ENCODE data around the gene CROCC2. TPM values are rescaled to one million over a fixed set of nuclear protein-coding genes. Genes with fewer than 3 reads are reported as not detected.

The CROCC2 gene
- total and polyA plus RNA-seq, 12 donors = 0.07 to 0.65 (median 0.28) TPM; not detected in 6

DNA sequence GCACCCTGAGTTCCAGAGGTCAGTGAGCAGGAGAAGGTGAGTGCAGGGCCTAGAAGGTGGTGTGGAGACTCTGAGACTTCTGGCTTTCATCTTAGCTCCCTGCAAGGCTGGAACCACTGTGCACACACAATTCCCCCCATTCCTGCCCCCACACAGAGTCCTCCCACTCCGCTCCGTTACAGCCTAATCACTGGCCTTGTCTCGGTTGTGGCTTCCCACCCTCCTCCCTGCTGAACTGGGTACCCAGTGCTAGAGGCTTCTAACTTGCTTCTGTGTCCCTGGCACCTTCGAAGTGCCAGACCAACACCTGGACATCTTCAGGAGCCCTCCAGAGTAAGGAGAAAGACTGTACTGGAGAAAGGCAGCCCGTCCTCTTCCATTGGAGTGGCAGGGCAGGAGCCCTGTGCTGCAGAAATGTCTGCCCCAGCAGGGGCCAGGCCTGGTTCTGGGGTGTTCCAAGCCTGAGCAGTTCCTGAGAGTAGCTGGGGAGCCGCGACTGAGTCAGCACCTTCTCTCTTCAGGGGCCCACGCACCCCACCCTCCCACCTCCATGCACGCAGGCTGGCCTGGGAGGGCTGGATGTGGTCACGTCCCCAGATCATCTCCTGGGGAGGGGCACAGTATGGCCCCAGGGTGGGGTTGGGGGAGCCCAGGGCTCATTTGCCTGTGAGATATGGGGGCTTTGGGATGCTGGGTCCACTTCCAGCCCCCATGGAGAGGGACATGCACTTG is 23.4 kb downstream of the CROCC2 start:
- Histone ChIP-seq H3K4me1 (replicated peaks in 1 of 2) (peaks cover 0 to 3% of the 10 kb centered on the region in 2 donors), H3K36me3 (replicated peaks in 1 of 2) (no peaks in the 10 kb centered on the region), H3K27me3 (no peaks in the 10 kb centered on the region), H3K9me3 (replicated peaks in 1 of 3) (no peaks in the 10 kb centered on the region), H3K27ac (no peak overlapping the region), H3K4me3 (no peak overlapping the region)
- DNase-seq = peak in 4 of 7 donors; percentile 8 to 30 (median 10)
- intact Hi-C loops (cut with DNase I) = no loop called here
- TF ChIP-seq, protein P1, sequence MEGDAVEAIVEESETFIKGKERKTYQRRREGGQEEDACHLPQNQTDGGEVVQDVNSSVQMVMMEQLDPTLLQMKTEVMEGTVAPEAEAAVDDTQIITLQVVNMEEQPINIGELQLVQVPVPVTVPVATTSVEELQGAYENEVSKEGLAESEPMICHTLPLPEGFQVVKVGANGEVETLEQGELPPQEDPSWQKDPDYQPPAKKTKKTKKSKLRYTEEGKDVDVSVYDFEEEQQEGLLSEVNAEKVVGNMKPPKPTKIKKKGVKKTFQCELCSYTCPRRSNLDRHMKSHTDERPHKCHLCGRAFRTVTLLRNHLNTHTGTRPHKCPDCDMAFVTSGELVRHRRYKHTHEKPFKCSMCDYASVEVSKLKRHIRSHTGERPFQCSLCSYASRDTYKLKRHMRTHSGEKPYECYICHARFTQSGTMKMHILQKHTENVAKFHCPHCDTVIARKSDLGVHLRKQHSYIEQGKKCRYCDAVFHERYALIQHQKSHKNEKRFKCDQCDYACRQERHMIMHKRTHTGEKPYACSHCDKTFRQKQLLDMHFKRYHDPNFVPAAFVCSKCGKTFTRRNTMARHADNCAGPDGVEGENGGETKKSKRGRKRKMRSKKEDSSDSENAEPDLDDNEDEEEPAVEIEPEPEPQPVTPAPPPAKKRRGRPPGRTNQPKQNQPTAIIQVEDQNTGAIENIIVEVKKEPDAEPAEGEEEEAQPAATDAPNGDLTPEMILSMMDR (IDR thresholded peaks at IDR 0.05) = no peak
- TF ChIP-seq POLR2A (IDR thresholded peaks at IDR 0.05) = no peak
- WGBS, 4 donors = 72 to 90% (median 76%) methylated on average over 6 to 10 of the region's 10 CpGs

DNA sequence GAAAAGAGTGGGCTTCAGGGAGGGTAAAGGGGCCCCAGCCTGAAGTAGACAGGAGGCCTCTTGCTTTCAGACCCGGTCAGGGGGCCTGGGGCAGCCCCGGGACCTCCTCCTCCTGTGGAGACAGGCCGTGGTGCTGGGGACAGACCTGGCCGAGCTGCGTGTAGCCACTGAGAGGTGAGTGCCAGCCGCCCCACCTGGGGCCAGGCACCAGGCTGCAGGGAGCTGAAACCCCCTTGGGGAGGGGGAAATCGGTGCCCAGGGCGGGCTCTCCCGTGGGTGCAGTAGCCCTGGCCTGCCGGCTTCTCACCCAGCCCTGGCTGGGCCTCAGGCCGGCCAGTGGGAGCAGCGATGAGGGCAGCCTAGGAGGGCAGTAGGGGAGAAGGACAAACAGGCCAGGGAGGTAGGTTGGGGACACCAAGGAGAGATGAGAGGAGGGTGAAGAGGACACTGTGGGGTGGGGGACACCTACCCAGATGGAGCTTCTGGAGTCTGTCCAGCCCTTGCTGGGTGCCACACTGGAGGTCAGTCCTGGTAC is 24.0 kb downstream of the CROCC2 start:
- TF ChIP-seq, protein P1 (IDR thresholded peaks at IDR 0.05) = no peak
- TF ChIP-seq POLR2A (IDR thresholded peaks at IDR 0.05) = no peak
- no peak overlapping the region for H3K4me3 ChIP-seq
- H3K36me3 ChIP-seq (replicated peaks in 1 of 2) = no peaks in the 10 kb centered on the region
- H3K9me3 ChIP-seq (replicated peaks in 1 of 3) = no peaks in the 10 kb centered on the region
- no peak overlapping the region for H3K27ac ChIP-seq
- intact Hi-C loops (cut with DNase I) = no loop called here
- H3K4me1 ChIP-seq (replicated peaks in 1 of 2) = peaks cover 0 to 3% of the 10 kb centered on the region in 2 donors
- H3K27me3 ChIP-seq = no peaks in the 10 kb centered on the region
- peak in 5 of 7 donors; percentile 6 to 23 (median 8) for DNase-seq
- WGBS, 4 donors = 91 to 95% (median 93%) methylated on average over 3 to 12 of the region's 12 CpGs

DNA sequence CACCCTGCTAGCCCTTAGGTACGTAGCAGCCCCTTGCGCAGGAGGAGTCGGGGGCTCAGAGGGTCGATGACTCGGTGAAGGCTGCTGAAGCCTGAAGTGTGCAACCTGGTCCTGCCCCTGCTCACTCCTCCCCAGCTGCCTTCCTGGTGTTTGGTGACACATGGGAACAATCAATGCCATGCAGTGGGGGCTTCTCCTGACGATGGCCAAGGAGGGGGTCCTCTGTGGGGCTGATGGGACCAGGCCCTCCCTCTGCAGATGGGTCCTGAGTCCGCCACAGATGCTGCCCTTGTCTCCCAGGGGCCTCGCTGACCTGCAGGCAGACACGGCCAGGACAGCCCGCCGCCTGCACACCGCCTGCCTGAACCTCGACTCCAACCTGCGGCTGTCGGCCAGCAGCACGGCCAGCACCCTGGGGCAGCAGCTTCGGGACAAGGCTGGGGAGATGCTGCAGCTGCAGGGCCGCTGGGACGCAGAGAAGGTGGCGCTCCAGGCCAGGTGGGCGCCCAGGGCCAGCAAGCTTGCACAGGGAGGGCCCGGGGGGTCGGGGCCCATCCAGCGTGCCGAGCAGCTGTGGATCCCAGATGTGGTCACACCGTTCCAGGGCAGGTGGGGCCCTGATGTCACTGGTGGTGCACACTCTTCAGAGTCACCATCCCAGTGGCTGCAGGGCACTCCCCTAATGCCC is 24.6 kb downstream of the CROCC2 start:
- DNase-seq = peak in 4 of 7 donors; percentile 10 to 17 (median 12)
- no peaks in the 10 kb centered on the region for H3K27me3 ChIP-seq
- intact Hi-C loops (cut with DNase I) = no loop called here
- H3K4me1 ChIP-seq (replicated peaks in 1 of 2) = peaks cover 0 to 3% of the 10 kb centered on the region in 2 donors
- no peaks in the 10 kb centered on the region for H3K9me3 ChIP-seq (replicated peaks in 1 of 3)
- H3K4me3 ChIP-seq = no peak overlapping the region
- no peak overlapping the region for H3K27ac ChIP-seq
- no peaks in the 10 kb centered on the region for H3K36me3 ChIP-seq (replicated peaks in 1 of 2)
- TF ChIP-seq, protein P1 (IDR thresholded peaks at IDR 0.05) = no peak
- no peak for TF ChIP-seq POLR2A (IDR thresholded peaks at IDR 0.05)
- WGBS, 4 donors = 88 to 100% (median 94%) methylated on average over 1 to 26 of the region's 26 CpGs

DNA sequence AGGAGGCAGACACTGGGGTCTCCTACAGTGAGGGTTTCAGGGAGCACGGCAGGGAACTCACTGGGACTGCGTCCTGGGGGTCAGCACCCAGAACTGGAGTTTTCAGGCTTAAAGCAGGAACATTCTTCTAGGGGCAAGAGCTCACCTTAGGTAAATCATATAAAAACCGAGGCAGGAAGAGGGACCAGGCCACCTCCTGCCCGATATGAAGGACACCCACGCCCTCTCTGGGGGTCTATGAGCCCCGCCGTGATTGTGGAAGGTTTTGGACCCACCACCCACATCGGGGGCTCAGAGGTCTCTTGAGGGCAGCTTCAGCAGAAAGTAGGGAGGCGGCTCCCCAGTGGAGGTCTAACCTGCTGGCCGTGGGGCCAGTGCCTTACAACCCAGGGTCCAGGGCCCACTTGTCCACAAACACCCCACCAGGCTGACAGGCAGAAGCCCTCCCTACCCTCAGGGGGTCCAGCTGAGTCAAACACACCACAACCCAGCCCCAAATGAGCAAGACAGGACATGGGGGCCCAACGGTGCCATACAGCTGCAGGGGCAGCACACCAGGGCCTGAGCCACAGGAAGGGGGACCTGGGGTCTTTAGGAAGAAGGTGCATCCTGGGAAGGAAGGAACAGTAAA is 25.3 kb downstream of the CROCC2 start:
- intact Hi-C loops (cut with DNase I) = no loop called here
- H3K36me3 ChIP-seq (replicated peaks in 1 of 2) = no peaks in the 10 kb centered on the region
- 83 to 86% (median 83%) methylated on average over 7 to 11 of the region's 11 CpGs; no CpG with 5 or more reads in 1 of the 4 donors for WGBS, 4 donors
- peak in 4 of 7 donors; percentile 3 to 36 (median 10) for DNase-seq
- H3K9me3 ChIP-seq (replicated peaks in 1 of 3) = no peaks in the 10 kb centered on the region
- TF ChIP-seq, protein P1 (IDR thresholded peaks at IDR 0.05) = no peak
- no peak for TF ChIP-seq POLR2A (IDR thresholded peaks at IDR 0.05)
- no peak overlapping the region for H3K4me3 ChIP-seq
- peaks cover 0 to 2% of the 10 kb centered on the region in 2 donors for H3K4me1 ChIP-seq (replicated peaks in 1 of 2)
- H3K27ac ChIP-seq = no peak overlapping the region
- no peaks in the 10 kb centered on the region for H3K27me3 ChIP-seq
